Measurements from ENCODE around the gene HTRA1.

DNA sequence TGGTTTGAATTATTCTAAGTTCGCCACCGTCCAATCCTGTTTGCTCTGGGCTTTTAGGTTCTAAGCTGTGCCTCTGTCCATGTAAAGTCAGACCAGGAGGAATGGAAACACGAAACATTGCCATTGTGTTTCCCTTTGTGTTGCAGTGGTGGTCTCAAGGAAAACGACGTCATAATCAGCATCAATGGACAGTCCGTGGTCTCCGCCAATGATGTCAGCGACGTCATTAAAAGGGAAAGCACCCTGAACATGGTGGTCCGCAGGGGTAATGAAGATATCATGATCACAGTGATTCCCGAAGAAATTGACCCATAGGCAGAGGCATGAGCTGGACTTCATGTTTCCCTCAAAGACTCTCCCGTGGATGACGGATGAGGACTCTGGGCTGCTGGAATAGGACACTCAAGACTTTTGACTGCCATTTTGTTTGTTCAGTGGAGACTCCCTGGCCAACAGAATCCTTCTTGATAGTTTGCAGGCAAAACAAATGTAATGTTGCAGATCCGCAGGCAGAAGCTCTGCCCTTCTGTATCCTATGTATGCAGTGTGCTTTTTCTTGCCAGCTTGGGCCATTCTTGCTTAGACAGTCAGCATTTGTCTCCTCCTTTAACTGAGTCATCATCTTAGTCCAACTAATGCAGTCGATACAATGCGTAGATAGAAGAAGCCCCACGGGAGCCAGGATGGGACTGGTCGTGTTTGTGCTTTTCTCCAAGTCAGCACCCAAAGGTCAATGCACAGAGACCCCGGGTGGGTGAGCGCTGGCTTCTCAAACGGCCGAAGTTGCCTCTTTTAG is 52.9 kb downstream of the HTRA1 start:
- no peak for TF ChIP-seq NFIC (IDR thresholded peaks at IDR 0.05; ENCODE audit: borderline replicate concordance)
- TF ChIP-seq YY1 (IDR thresholded peaks at IDR 0.05; ENCODE audit: low read depth) = no peak
- TF ChIP-seq USF1 (IDR thresholded peaks at IDR 0.05; ENCODE audit: borderline replicate concordance, low read depth) = no peak

All from SK-N-SH (cell line).